Stomach smooth muscle (tissue), 2 donors: ENCODE results near the gene MEA1.
"Not testable (repeated sequence)": the region's sequence is repeated elsewhere in the genome, so short reads cannot be mapped to it uniquely, and the experiment has no call there.

Experiments
- H3K27ac ChIP-seq: one replicate; pipeline ENCODE4 v1.7.0; 2013; ENCODE audit warnings: mild to moderate bottlenecking, low read length, inconsistent platforms
- H3K27me3 ChIP-seq, 2 donors: one replicate each; pipeline ENCODE4 v1.7.0; 2013; ENCODE audit warnings: low read length in 2 of 2; ENCODE audit not compliant: insufficient read depth in 2 of 2, control insufficient read depth in 1 of 2
- H3K36me3 ChIP-seq, 2 donors: one replicate each; pipeline ENCODE4 v1.7.0; 2013; ENCODE audit warnings: low read length in 2 of 2; ENCODE audit not compliant: control insufficient read depth in 2 of 2, insufficient read depth in 2 of 2
- H3K4me1 ChIP-seq: one replicate; pipeline ENCODE4 v1.7.0; 2013; ENCODE audit warnings: low read length; ENCODE audit not compliant: control insufficient read depth, insufficient read depth
- H3K4me3 ChIP-seq, 2 donors: one replicate each; pipeline ENCODE4 v1.7.0; 2013; ENCODE audit warnings: low read length in 2 of 2
- H3K9ac ChIP-seq, 2 donors: one replicate each; pipeline ENCODE4 v1.7.0; 2013; ENCODE audit warnings: low read length in 2 of 2, mild to moderate bottlenecking in 1 of 2
- H3K9me3 ChIP-seq, 2 donors: one replicate each; pipeline ENCODE4 v1.7.0; 2013; ENCODE audit warnings: low read length in 2 of 2; ENCODE audit not compliant: control insufficient read depth in 2 of 2
- donor health status: healthy.
- donor health status: Pancreatic carcinoma.

MEA1 gene

GRCh38 chr6:43009124-43009523, 4.6 kb downstream of the MEA1 start:
- H3K27ac ChIP-seq, result no peak overlapping the region
- no peaks in the 10 kb centered on the region for H3K9me3 ChIP-seq
- H3K9ac ChIP-seq, result no peak overlapping the region
- H3K4me1 ChIP-seq, result peaks cover 15% of the 10 kb centered on the region
- H3K4me3 ChIP-seq, result no peak overlapping the region
- no peaks in the 10 kb centered on the region for H3K27me3 ChIP-seq
- H3K36me3 ChIP-seq, result peaks cover 53% of the 10 kb centered on the region in 2 donors

GRCh38 chr6:43007126-43007525, 6.6 kb downstream of the MEA1 start:
- no peak overlapping the region for H3K9ac ChIP-seq
- no peak overlapping the region for H3K27ac ChIP-seq
- H3K9me3 ChIP-seq, result no peaks in the 10 kb centered on the region
- peaks cover under 1% of the 10 kb centered on the region for H3K4me1 ChIP-seq
- H3K27me3 ChIP-seq, result no peaks in the 10 kb centered on the region
- no peak overlapping the region for H3K4me3 ChIP-seq
- peaks cover 50% of the 10 kb centered on the region in 2 donors for H3K36me3 ChIP-seq

- H3K9ac ChIP-seq, result no peak overlapping the region
Measured at GRCh38 chr6:43006251-43006650, 7.5 kb downstream of the MEA1 start.

GRCh38 chr6:43005844-43006243, 7.9 kb downstream of the MEA1 start:
- Histone ChIP-seq H3K4me1 (no peaks in the 10 kb centered on the region), H3K27ac (no peak overlapping the region), H3K9me3 (no peaks in the 10 kb centered on the region), H3K4me3 (no peak overlapping the region), H3K36me3 (peaks cover 40 to 41% of the 10 kb centered on the region in 2 donors), H3K27me3 (no peaks in the 10 kb centered on the region), H3K9ac (no peak overlapping the region)

More at GRCh38 chr6:43006251-43006650, 7.5 kb downstream of the MEA1 start:
- no peak overlapping the region for H3K4me3 ChIP-seq
- H3K27me3 ChIP-seq, result no peaks in the 10 kb centered on the region
- H3K9me3 ChIP-seq, result no peaks in the 10 kb centered on the region
- H3K4me1 ChIP-seq, result no peaks in the 10 kb centered on the region
- no peak overlapping the region for H3K27ac ChIP-seq
- H3K36me3 ChIP-seq, result peaks cover 44 to 45% of the 10 kb centered on the region in 2 donors

- H3K27me3 ChIP-seq, result no peaks in the 10 kb centered on the region
- H3K4me3 ChIP-seq, result no peak overlapping the region
- no peaks in the 10 kb centered on the region for H3K4me1 ChIP-seq
- no peaks in the 10 kb centered on the region for H3K9me3 ChIP-seq
- no peak overlapping the region for H3K27ac ChIP-seq
- H3K36me3 ChIP-seq, result peaks cover 6% of the 10 kb centered on the region in 2 donors
- H3K9ac ChIP-seq, result no peak overlapping the region
Measured at GRCh38 chr6:43001843-43002242, 11.9 kb downstream of the MEA1 start.

- H3K27ac ChIP-seq, H3K9ac ChIP-seq, H3K27me3 ChIP-seq, H3K4me1 ChIP-seq, H3K4me3 ChIP-seq, H3K9me3 ChIP-seq, H3K36me3 ChIP-seq: not testable (repeated sequence)
Measured at GRCh38 chr6:42998205-42998604, 15.5 kb downstream of the MEA1 start.

GRCh38 chr6:42996513-42996912, 17.2 kb downstream of the MEA1 start:
- Histone ChIP-seq H3K27me3 (no peaks in the 10 kb centered on the region), H3K9ac (no peak overlapping the region), H3K36me3 (peaks cover 2 to 5% of the 10 kb centered on the region in 2 donors)

GRCh38 chr6:42993445-42993844, 20.3 kb downstream of the MEA1 start:
- H3K27me3 ChIP-seq, result no peaks in the 10 kb centered on the region
- no peak overlapping the region for H3K9ac ChIP-seq
- no peak overlapping the region for H3K27ac ChIP-seq
- H3K9me3 ChIP-seq, result no peaks in the 10 kb centered on the region
- no peak overlapping the region for H3K4me3 ChIP-seq
- peaks cover under 1% of the 10 kb centered on the region for H3K4me1 ChIP-seq
- peaks cover 19 to 20% of the 10 kb centered on the region in 2 donors for H3K36me3 ChIP-seq

More at GRCh38 chr6:42996513-42996912, 17.2 kb downstream of the MEA1 start:
- Histone ChIP-seq H3K27ac (no peak overlapping the region), H3K9me3 (no peaks in the 10 kb centered on the region), H3K4me3 (no peak overlapping the region), H3K4me1 (no peaks in the 10 kb centered on the region)

GRCh38 chr6:42989923-42990322, 23.8 kb downstream of the MEA1 start:
- Histone ChIP-seq H3K27me3 (no peaks in the 10 kb centered on the region), H3K4me3 (no peak overlapping the region), H3K9me3 (no peaks in the 10 kb centered on the region), H3K27ac (no peak overlapping the region), H3K9ac (no peak overlapping the region), H3K36me3 (peaks cover 22 to 23% of the 10 kb centered on the region in 2 donors), H3K4me1 (peaks cover 29% of the 10 kb centered on the region)

GRCh38 chr6:42988486-42989020, 25.2 kb downstream of the MEA1 start:
- Histone ChIP-seq H3K27me3 (no peaks in the 10 kb centered on the region), H3K4me1 (peaks cover 36% of the 10 kb centered on the region), H3K9ac (no peak overlapping the region), H3K27ac (no peak overlapping the region), H3K36me3 (peaks cover 21 to 22% of the 10 kb centered on the region in 2 donors), H3K9me3 (no peaks in the 10 kb centered on the region), H3K4me3 (no peak overlapping the region)

- Histone ChIP-seq H3K36me3 (peaks cover 21 to 22% of the 10 kb centered on the region in 2 donors), H3K4me1 (peaks cover 37% of the 10 kb centered on the region), H3K4me3 (no peak overlapping the region), H3K27ac (no peak overlapping the region), H3K9me3 (no peaks in the 10 kb centered on the region), H3K27me3 (no peaks in the 10 kb centered on the region), H3K9ac (peak overlapping the region; percentile 36 to 54)
Measured at GRCh38 chr6:42987533-42988451, 26.0 kb downstream of the MEA1 start.
